Activated T-cell treated with anti-CD3 and anti-CD28 coated beads, Interleukin-2, amount 50 U/mL, for 72 hours (primary cell): Measurements from ENCODE around the gene PLPP1. TPM values are rescaled to one million over a fixed set of nuclear protein-coding genes. Genes with fewer than 3 reads are reported as not detected.

ENCODE experiments used
- ATAC-seq, 2 donors: fragments of 150-1000 bp; cut with Tn5 transposase; replicated peaks in 1 of 2; 2 replicates each; pipeline ENCODE4 v1.10.0; 2021; ENCODE audit warnings: moderate library complexity in 2 of 2, mild to moderate bottlenecking in 1 of 2
- DNase-seq, 2 donors: peaks; one replicate each; pipeline ENCODE4 v3.0.0; 2021 to 2022; ENCODE audit warnings: mixed read lengths in 1 of 2
- H3K27ac Mint-ChIP-seq: one replicate; pipeline ENCODE4 v1.8.0; 2022; ENCODE audit warnings: mild to moderate bottlenecking, moderate library complexity, mixed read lengths
- H3K27me3 Mint-ChIP-seq: one replicate; pipeline ENCODE4 v1.8.0; 2022; ENCODE audit warnings: low read depth, mixed read lengths
- H3K36me3 Mint-ChIP-seq, 2 donors: one replicate each; pipeline ENCODE4 v1.8.0; 2022; ENCODE audit warnings: mixed read lengths in 2 of 2, mild to moderate bottlenecking in 1 of 2; ENCODE audit not compliant: insufficient read depth in 2 of 2
- H3K4me1 Mint-ChIP-seq: one replicate; pipeline ENCODE4 v1.8.0; 2022; ENCODE audit warnings: low read depth, mixed read lengths
- H3K4me3 Mint-ChIP-seq, 2 donors: one replicate each; pipeline ENCODE4 v1.8.0; 2022; ENCODE audit warnings: mild to moderate bottlenecking in 2 of 2, mixed read lengths in 2 of 2, moderate library complexity in 2 of 2
- H3K9me3 Mint-ChIP-seq, 2 donors: one replicate each; pipeline ENCODE4 v1.8.0; 2022; ENCODE audit warnings: mixed read lengths in 2 of 2
- total RNA-seq, 2 donors: library from RNA; stranded (reverse); gene quantifications; one replicate each; pipeline ENCODE4 v1.2.3, GENCODE V29; 2022

Gene PLPP1
- total RNA-seq, 2 donors from 2014 or later = 12.2 to 23.3 TPM

DNA sequence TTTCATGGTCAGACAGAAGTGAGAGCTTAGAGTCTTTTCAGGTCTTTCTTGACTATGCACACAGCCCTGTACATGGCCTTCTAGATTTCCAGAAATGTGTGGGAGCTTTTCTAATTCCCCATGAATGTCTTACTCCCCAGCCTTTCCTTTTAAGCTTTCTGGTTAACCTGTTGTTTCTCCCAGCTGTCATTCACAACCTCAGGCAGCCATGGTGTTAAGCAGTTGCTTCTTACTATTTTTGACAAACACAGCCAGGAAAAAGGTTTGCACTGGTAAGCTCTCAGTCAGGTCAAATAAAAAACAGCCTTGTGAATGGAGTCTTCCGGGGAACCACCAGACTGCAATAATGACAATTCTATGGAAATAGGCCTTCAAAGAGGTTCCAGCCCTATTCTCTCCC lies 142.1 kb downstream of the PLPP1 start:
- Mint-ChIP-seq H3K36me3 (peaks cover 10 to 39% of the 10 kb centered on the region in 2 donors), H3K4me3 (no peak overlapping the region), H3K27me3 (no peaks in the 10 kb centered on the region), H3K9me3 (peaks cover 1 to 4% of the 10 kb centered on the region in 2 donors), H3K4me1 (no peaks in the 10 kb centered on the region), H3K27ac (no peak overlapping the region)
- ATAC-seq (no peak), DNase-seq (no peak)

DNA sequence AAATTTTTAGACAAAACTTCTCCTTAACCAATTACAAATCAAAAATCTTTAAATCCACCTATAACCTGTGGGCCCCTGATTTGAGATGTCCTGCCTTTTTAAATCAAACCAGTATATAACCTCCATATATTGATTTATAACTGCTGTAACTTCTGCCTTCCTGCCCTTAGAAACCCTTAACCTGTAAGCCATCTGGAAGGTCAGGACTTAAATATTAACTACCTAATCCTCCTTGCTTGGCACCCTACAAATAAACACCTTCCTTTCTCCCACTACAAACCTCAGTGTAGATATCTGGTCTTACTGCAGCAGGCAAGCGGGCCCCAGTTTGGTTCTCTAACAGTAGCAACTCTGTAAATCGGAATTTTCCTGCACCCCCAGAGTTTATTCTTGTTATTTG lies 143.1 kb downstream of the PLPP1 start:
- Mint-ChIP-seq H3K4me1 (no peaks in the 10 kb centered on the region), H3K36me3 (peaks cover 10 to 39% of the 10 kb centered on the region in 2 donors), H3K9me3 (peaks cover 1 to 4% of the 10 kb centered on the region in 2 donors), H3K27ac (no peak overlapping the region), H3K4me3 (no peak overlapping the region), H3K27me3 (no peaks in the 10 kb centered on the region)
- DNase-seq (no peak), ATAC-seq (no peak)

DNA sequence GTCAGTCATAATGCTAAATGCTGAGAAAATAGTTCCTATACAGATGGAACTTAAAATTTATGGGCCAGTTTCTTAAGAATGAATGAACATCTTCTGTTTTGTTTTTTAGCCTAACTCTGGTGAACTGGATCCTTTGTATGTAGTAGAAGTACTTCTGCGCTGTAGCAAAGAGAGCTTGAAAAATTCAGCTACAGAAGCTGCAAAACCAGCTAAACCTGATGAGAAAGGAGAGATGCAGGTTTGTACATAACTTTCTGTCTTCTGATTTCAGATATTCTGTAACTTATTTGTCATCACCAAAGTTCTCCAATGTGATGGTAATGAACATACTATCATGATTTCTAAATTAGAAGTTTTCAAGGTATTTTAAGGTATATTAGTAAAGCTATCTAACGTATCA lies 146.9 kb downstream of the PLPP1 start:
- H3K36me3 Mint-ChIP-seq = peaks cover 12 to 46% of the 10 kb centered on the region in 2 donors
- no peak overlapping the region for H3K27ac Mint-ChIP-seq
- H3K4me3 Mint-ChIP-seq = no peak overlapping the region
- H3K9me3 Mint-ChIP-seq = peaks cover 1 to 11% of the 10 kb centered on the region in 2 donors
- no peaks in the 10 kb centered on the region for H3K27me3 Mint-ChIP-seq
- no peak for ATAC-seq
- no peak for DNase-seq
- H3K4me1 Mint-ChIP-seq = peaks cover 20% of the 10 kb centered on the region

DNA sequence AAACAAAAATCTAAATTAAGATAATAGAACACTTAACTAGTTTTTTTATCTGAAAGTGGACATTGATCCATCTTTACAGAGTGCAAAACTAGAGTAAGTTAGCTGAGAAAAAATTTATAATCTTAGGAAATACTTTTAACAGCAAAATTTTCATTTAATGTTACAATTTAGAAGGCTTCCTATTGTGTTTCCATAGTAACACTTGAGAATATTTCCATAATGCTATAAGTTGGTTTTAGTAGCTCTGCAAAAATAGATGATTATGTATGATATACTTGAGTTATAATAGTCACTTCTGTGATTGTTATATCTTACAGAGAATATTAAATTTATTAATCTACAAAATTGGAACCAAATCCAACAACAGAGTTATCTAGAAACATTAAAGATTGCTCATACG lies 148.4 kb downstream of the PLPP1 start:
- Mint-ChIP-seq H3K4me3 (no peak overlapping the region), H3K27ac (no peak overlapping the region), H3K27me3 (no peaks in the 10 kb centered on the region), H3K4me1 (peaks cover 20% of the 10 kb centered on the region), H3K36me3 (peaks cover 7 to 44% of the 10 kb centered on the region in 2 donors), H3K9me3 (peaks cover 0 to 9% of the 10 kb centered on the region in 2 donors)
- DNase-seq (no peak), ATAC-seq (no peak)

DNA sequence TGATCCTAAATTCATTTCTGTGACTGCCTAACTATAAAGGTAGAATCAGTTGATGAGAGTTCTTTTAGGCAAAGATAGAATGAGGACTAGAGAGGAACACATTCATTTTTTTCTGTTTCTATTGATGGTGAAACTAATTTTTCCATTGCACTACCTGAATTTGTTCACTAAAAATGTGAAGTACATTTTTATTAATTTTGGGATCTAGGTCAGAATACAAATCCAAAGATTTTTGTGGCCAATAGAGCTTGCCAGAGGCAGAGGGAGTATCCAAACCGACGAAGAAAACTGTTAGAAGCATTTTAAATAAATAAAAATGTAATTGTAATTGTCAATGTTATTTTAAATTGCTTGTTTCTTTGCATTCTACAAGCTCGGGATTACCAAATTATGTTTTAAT lies 148.9 kb downstream of the PLPP1 start:
- Mint-ChIP-seq H3K27me3 (no peaks in the 10 kb centered on the region), H3K27ac (no peak overlapping the region), H3K9me3 (peaks cover 0 to 9% of the 10 kb centered on the region in 2 donors), H3K4me3 (no peak overlapping the region), H3K4me1 (peaks cover 20% of the 10 kb centered on the region), H3K36me3 (peaks cover 10 to 47% of the 10 kb centered on the region in 2 donors)
- ATAC-seq = no peak
- no peak for DNase-seq

DNA sequence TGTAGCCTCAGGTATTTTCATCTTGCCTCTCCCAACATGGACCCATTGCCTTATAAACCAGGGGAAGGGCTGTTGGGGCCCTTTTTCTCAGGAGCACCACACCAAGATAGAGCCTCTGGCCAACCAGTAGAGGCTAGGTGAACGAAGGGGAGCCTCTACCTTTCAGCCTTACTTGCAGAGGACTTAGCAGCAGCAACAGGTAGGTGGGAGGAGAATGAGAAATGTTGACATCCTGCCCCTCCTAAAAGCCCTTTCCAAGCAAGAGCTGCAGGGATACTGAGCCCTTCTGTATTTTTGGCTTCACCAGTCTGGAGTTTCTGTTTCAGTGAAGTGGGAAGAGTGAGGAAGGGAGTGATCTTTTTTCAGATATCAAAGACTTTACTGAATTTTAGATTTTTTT lies 149.5 kb downstream of the PLPP1 start:
- ATAC-seq (no peak), DNase-seq (no peak)
- no peak overlapping the region for H3K27ac Mint-ChIP-seq
- peaks cover 0 to 9% of the 10 kb centered on the region in 2 donors for H3K9me3 Mint-ChIP-seq
- no peaks in the 10 kb centered on the region for H3K27me3 Mint-ChIP-seq
- H3K36me3 Mint-ChIP-seq = peaks cover 10 to 50% of the 10 kb centered on the region in 2 donors
- no peak overlapping the region for H3K4me3 Mint-ChIP-seq
- peaks cover 20% of the 10 kb centered on the region for H3K4me1 Mint-ChIP-seq

DNA sequence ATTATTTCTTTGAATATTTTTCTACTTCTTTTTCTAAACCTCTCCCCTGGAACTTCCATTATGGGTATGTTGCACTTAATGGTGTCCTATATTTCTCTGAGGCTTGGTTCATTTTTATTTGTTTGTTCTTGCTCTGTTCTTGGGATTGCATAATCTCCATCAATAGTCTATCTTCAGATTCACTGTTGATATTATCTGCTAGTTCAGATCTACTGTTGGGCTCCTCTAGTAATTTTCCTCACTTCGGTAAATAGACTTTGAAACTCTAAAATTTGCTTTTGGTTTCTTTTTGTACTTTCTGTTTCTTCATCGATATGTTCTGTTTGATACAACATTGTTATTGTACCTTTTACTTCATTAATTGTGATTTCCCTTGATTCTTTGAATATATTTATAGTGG lies 150.7 kb downstream of the PLPP1 start:
- peak overlapping the region in 1 of 2 donors; percentile 51 for H3K4me3 Mint-ChIP-seq
- H3K4me1 Mint-ChIP-seq = peaks cover 20% of the 10 kb centered on the region
- H3K9me3 Mint-ChIP-seq = peaks cover 0 to 9% of the 10 kb centered on the region in 2 donors
- no peak for ATAC-seq
- no peaks in the 10 kb centered on the region for H3K27me3 Mint-ChIP-seq
- H3K36me3 Mint-ChIP-seq = peaks cover 12 to 46% of the 10 kb centered on the region in 2 donors
- DNase-seq = no peak
- H3K27ac Mint-ChIP-seq = peak overlapping the region; percentile 48

DNA sequence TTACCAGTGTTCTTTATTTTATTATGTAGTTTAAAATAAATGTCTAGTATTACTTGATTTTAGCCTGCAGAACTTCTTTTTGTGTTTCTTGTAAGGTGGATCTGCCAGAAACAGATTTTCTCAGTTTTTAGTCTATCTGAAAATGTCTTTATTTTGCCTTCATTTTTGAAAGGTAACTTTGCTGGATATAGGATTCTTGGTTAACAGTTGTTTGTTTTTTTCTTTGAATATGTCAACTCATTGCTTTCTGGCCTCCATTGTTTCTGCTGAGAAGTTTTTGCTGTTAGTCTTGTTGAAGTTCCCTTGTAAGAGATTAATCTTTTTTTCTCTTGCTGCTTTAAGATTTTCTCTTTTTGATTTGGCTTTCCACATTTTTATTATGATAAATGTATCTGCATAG lies 151.5 kb downstream of the PLPP1 start:
- peaks cover 0 to 9% of the 10 kb centered on the region in 2 donors for H3K9me3 Mint-ChIP-seq
- H3K27ac Mint-ChIP-seq = peak overlapping the region; percentile 59
- ATAC-seq = no peak
- H3K36me3 Mint-ChIP-seq = peaks cover 12 to 45% of the 10 kb centered on the region in 2 donors
- H3K27me3 Mint-ChIP-seq = no peaks in the 10 kb centered on the region
- H3K4me1 Mint-ChIP-seq = peaks cover 20% of the 10 kb centered on the region
- DNase-seq = no peak
- H3K4me3 Mint-ChIP-seq = no peak overlapping the region

DNA sequence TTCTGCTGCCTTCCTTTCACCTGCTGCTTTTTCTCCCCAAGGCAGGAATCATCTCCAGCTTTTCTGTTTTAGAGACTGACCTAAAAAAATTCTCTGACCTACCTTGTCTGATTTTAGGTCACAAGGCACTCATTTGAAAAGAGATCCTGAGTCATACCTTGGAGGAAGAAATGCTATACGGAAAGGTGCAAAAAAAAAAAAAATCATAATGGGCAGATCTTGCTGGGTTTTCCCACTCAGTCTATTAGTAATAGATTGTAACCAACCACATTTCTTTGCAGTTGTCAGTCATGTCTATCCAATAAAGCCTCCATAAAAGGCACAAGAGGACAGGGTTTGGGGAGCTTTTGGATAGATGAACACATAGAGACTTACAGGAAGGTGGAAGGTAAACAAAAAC lies 157.0 kb downstream of the PLPP1 start:
- DNase-seq (no peak), ATAC-seq (peak in 1 of 2 donors; percentile 33)
- Mint-ChIP-seq H3K27ac (peak overlapping the region; percentile 77), H3K36me3 (peaks cover 15 to 45% of the 10 kb centered on the region in 2 donors), H3K9me3 (peaks cover 0 to 2% of the 10 kb centered on the region in 2 donors), H3K4me3 (no peak overlapping the region), H3K4me1 (no peaks in the 10 kb centered on the region), H3K27me3 (no peaks in the 10 kb centered on the region)

Other genes starting within 250 kb of the PLPP1 start
- 10 to 100 TPM; 11.6 to 14.7 TPM for gene DHX29, start 227.3 kb downstream of the PLPP1 start, total RNA-seq
- gene MTREX, start 227.0 kb downstream of the PLPP1 start, total RNA-seq = 10 to 100 TPM; 65.4 to 70.7 TPM
- 10 to 100 TPM; 15.8 to 25.9 TPM for gene SLC38A9, start 177.4 kb upstream of the PLPP1 start, total RNA-seq
- 1 to 10 TPM; 1.0 to 1.1 TPM for gene DDX4, start 203.1 kb upstream of the PLPP1 start, total RNA-seq